H1 (cell line): ENCODE measurements around the gene ZNF683. TPM values are rescaled to one million over a fixed set of nuclear protein-coding genes. Genes with fewer than 3 reads are reported as not detected.
"Not testable (repeated sequence)": the region's sequence is repeated elsewhere in the genome, so short reads cannot be mapped to it uniquely, and the experiment has no call there.

ENCODE experiments used
- CTCF ChIA-PET: fragments of 300-600 bp; sonication (Branson Sonifier 250); formaldehyde crosslinking; loops from one replicate; lab custom pipeline; 2021; ENCODE audit not compliant: partially characterized antibody; lab: Charles Lee
- POLR2A ChIA-PET: fragments of 300-600 bp; sonication (Branson Sonifier 250); formaldehyde crosslinking; loops from one replicate; lab custom pipeline; 2021; ENCODE audit warnings: inconsistent platforms; ENCODE audit not compliant: partially characterized antibody; lab: Charles Lee
- DNase-seq, 2 experiments: peaks; one replicate each; pipeline versions ENCODE4 v3.0.0 to v3.0.0-alpha.2; 2010 to 2022; ENCODE audit warnings: low spot score in 2 of 2, low read depth in 1 of 2, mixed read lengths in 1 of 2
- FAIRE-seq: peaks from 2 replicates; lab custom pipeline; 2011; peaks lifted over from hg19 to GRCh38; lab: Jason Lieb, UNC
- H2AFZ ChIP-seq: 2 replicates; pipeline ENCODE4 v1.8.1; 2012; ENCODE audit warnings: low read length, inconsistent platforms
- H2AK5ac ChIP-seq: 2 replicates; pipeline ENCODE4 v1.6.1; 2013; ENCODE audit warnings: low read depth, low read length
- H2BK120ac ChIP-seq: replicated peaks from 2 replicates; pipeline ENCODE3; 2013; ENCODE audit warnings: low read depth, low read length, inconsistent platforms
- H2BK12ac ChIP-seq: 2 replicates; pipeline ENCODE4 v1.6.1; 2013; ENCODE audit warnings: low read depth, low read length
- H2BK15ac ChIP-seq: 2 replicates; pipeline ENCODE4 v1.6.1; 2013; ENCODE audit warnings: low read length
- H2BK20ac ChIP-seq: 2 replicates; pipeline ENCODE4 v1.6.1; 2013; ENCODE audit warnings: low read length
- H2BK5ac ChIP-seq: 2 replicates; pipeline ENCODE4 v1.6.1; 2013; ENCODE audit warnings: low read depth, low read length
- H3K14ac ChIP-seq: 2 replicates; pipeline ENCODE4 v1.6.1; 2013; ENCODE audit warnings: inconsistent platforms; ENCODE audit not compliant: insufficient read length
- H3K18ac ChIP-seq: 2 replicates; pipeline ENCODE4 v1.6.1; 2013; ENCODE audit warnings: low read length; ENCODE audit errors: extremely low read depth
- H3K23ac ChIP-seq: 2 replicates; pipeline ENCODE4 v1.6.1; 2013; ENCODE audit warnings: inconsistent platforms; ENCODE audit not compliant: insufficient read length
- H3K23me2 ChIP-seq: 2 replicates; pipeline ENCODE4 v1.6.1; 2013; ENCODE audit warnings: low read depth, low read length
- H3K27ac ChIP-seq: 2 replicates; pipeline ENCODE4 v1.6.1; 2011; ENCODE audit warnings: low read depth, low read length, inconsistent platforms
- H3K27me3 ChIP-seq, 4 experiments: replicated peaks in 1 of 4; 1 replicate in 1 of 4; 2 replicates in 3 of 4; pipeline versions ENCODE4 v1.6.1 to v1.8.1; 2011 to 2013; ENCODE audit warnings: low read length in 3 of 4, mild to moderate bottlenecking in 3 of 4, inconsistent platforms in 2 of 4, mixed read lengths in 2 of 4, moderate library complexity in 1 of 4; ENCODE audit not compliant: control insufficient read depth in 3 of 4, insufficient read depth in 3 of 4; ENCODE audit errors: extremely low read depth in 1 of 4
- H3K36me3 ChIP-seq, 4 experiments: 2 replicates each; pipeline versions ENCODE4 v1.6.1 to v1.8.1; 2011 to 2013; ENCODE audit warnings: mild to moderate bottlenecking in 4 of 4, low read length in 3 of 4, moderate library complexity in 2 of 4, control low read depth in 1 of 4, inconsistent platforms in 1 of 4; ENCODE audit not compliant: insufficient read depth in 4 of 4, control insufficient read depth in 2 of 4
- H3K4ac ChIP-seq: replicated peaks from 2 replicates; pipeline ENCODE3; 2013; ENCODE audit warnings: low read length, low read depth, mixed read lengths, inconsistent platforms; ENCODE audit not compliant: insufficient read length
- H3K4me1 ChIP-seq, 4 experiments: replicated peaks in 1 of 4; 1 replicate in 1 of 4; 2 replicates in 3 of 4; pipeline versions ENCODE4 v1.6.1 to v1.8.1; 2011 to 2013; ENCODE audit warnings: low read length in 3 of 4, inconsistent platforms in 2 of 4, mixed read lengths in 1 of 4; ENCODE audit not compliant: insufficient read depth in 4 of 4, control insufficient read depth in 3 of 4
- H3K4me2 ChIP-seq, 2 experiments: 2 replicates each; pipeline versions ENCODE4 v1.6.1 to v1.8.1; 2011 to 2013; ENCODE audit warnings: low read depth in 2 of 2, low read length in 2 of 2, control low read depth in 1 of 2, inconsistent platforms in 1 of 2, mild to moderate bottlenecking in 1 of 2; ENCODE audit not compliant: insufficient read depth in 1 of 2
- H3K4me3 ChIP-seq, 4 experiments: fragments of 200-600, 300-600 bp in 1 of 4; sonication (generic), shearing (Covaris generic), sonication (Bioruptor Twin) in 1 of 4; 2 replicates each; pipeline versions ENCODE4 v1.5.1 to v1.8.1; 2011 to 2016; ENCODE audit warnings: low read length in 4 of 4, low read depth in 3 of 4, control low read depth in 2 of 4, inconsistent platforms in 2 of 4, mild to moderate bottlenecking in 2 of 4, mixed read lengths in 1 of 4, moderate library complexity in 1 of 4; ENCODE audit not compliant: insufficient read depth in 2 of 4; ENCODE audit errors: extremely low read depth in 1 of 4
- H3K56ac ChIP-seq: replicated peaks from 2 replicates; pipeline ENCODE3; 2013; ENCODE audit warnings: low read depth, mild to moderate bottlenecking, mixed read lengths, low read length, inconsistent platforms; ENCODE audit not compliant: insufficient read length
- H3K79me1 ChIP-seq: 2 replicates; pipeline ENCODE4 v1.6.1; 2013; ENCODE audit warnings: low read depth, low read length, control low read depth
- H3K79me2 ChIP-seq, 2 experiments: 2 replicates each; pipeline versions ENCODE4 v1.6.1 to v1.8.1; 2012 to 2013; ENCODE audit warnings: low read length in 2 of 2, mild to moderate bottlenecking in 2 of 2, inconsistent platforms in 1 of 2; ENCODE audit not compliant: insufficient read depth in 2 of 2, control insufficient read depth in 1 of 2
- H3K9ac ChIP-seq, 4 experiments: replicated peaks in 1 of 4; 1 replicate in 1 of 4; 2 replicates in 3 of 4; pipeline versions ENCODE4 v1.6.1 to v1.8.1; 2011 to 2013; ENCODE audit warnings: low read depth in 3 of 4, low read length in 3 of 4, control low read depth in 2 of 4, mild to moderate bottlenecking in 2 of 4, moderate library complexity in 2 of 4, inconsistent platforms in 1 of 4; ENCODE audit errors: extremely low read depth in 1 of 4
- H3K9me3 ChIP-seq, 2 experiments: 2 replicates each; pipeline versions ENCODE4 v1.6.1 to v1.8.1; 2012 to 2013; ENCODE audit warnings: mild to moderate bottlenecking in 2 of 2, moderate library complexity in 2 of 2, control low read depth in 1 of 2, inconsistent platforms in 1 of 2, low read depth in 1 of 2, low read length in 1 of 2, mixed read lengths in 1 of 2; ENCODE audit not compliant: insufficient read depth in 2 of 2
- H4K20me1 ChIP-seq, 2 experiments: replicated peaks in 1 of 2; 2 replicates each; pipeline versions ENCODE3 to v1.8.1; 2011 to 2013; ENCODE audit warnings: inconsistent platforms in 2 of 2, low read length in 2 of 2, mild to moderate bottlenecking in 1 of 2; ENCODE audit not compliant: insufficient read depth in 2 of 2, control insufficient read depth in 1 of 2
- H4K5ac ChIP-seq: 2 replicates; pipeline ENCODE4 v1.6.1; 2013; ENCODE audit warnings: low read length, low read depth, mixed read lengths, inconsistent platforms; ENCODE audit not compliant: insufficient read length
- H4K8ac ChIP-seq: 2 replicates; pipeline ENCODE4 v1.8.0; 2013; ENCODE audit warnings: mild to moderate bottlenecking, moderate library complexity, low read length, inconsistent platforms; ENCODE audit not compliant: insufficient read depth; ENCODE audit errors: extremely low read depth
- H4K91ac ChIP-seq: replicated peaks from 2 replicates; pipeline ENCODE3; 2013; ENCODE audit warnings: low read length, mixed read lengths, inconsistent platforms; ENCODE audit not compliant: insufficient read length
- BACH1 ChIP-seq: IDR thresholded peaks from 2 replicates; pipeline ENCODE4 v1.6.1; 2012; ENCODE audit warnings: low read length, improper control_type of control experiment
- CEBPB ChIP-seq: IDR thresholded peaks from 2 replicates; pipeline ENCODE4 v1.6.1; 2012; ENCODE audit warnings: low read depth, low read length
- EZH2 ChIP-seq: fragments of 200-600 bp; sonication (generic); IDR thresholded peaks from 2 replicates; pipeline ENCODE4 v1.7.1; 2012; ENCODE audit warnings: low read depth, mild to moderate bottlenecking, moderate library complexity, low read length, inconsistent platforms; ENCODE audit not compliant: severe bottlenecking
- PHF8 ChIP-seq: fragments of 200-600 bp; sonication (generic); conservative IDR thresholded peaks from 2 replicates; pipeline ENCODE4 v1.7.1; 2012; ENCODE audit warnings: low read depth, mild to moderate bottlenecking, inconsistent platforms, low read length, moderate library complexity
- POLR2A ChIP-seq, 2 experiments: IDR thresholded peaks; 1 replicate in 1 of 2; 2 replicates in 1 of 2; pipeline ENCODE4 v1.6.1; 2011; ENCODE audit warnings: low read depth in 2 of 2, low read length in 2 of 2, mild to moderate bottlenecking in 2 of 2; ENCODE audit errors: control extremely low read depth in 1 of 2
- POU5F1 ChIP-seq: IDR thresholded peaks from 2 replicates; pipeline ENCODE4 v1.6.1; 2011; ENCODE audit warnings: low read depth, mild to moderate bottlenecking, low read length, moderate library complexity
- SIN3A ChIP-seq, 2 experiments: IDR thresholded peaks in 1 of 2; conservative IDR thresholded peaks in 1 of 2; 2 replicates each; pipeline ENCODE4 v1.6.1; 2011 to 2012; ENCODE audit warnings: low read length in 2 of 2, improper control_type of control experiment in 1 of 2, low read depth in 1 of 2, mild to moderate bottlenecking in 1 of 2
- TAF1 ChIP-seq: IDR thresholded peaks from 2 replicates; pipeline ENCODE4 v1.6.1; 2011; ENCODE audit warnings: mild to moderate bottlenecking, low read depth, low read length
- TEAD4 ChIP-seq: IDR thresholded peaks from 2 replicates; pipeline ENCODE4 v1.6.1; 2012; ENCODE audit warnings: low read depth, low read length, inconsistent platforms, mixed read lengths
- WGBS, 2 experiments: shearing (Covaris generic) in 1 of 2; methylation state at CpG; one replicate each; pipeline versions ENCODE4 v1.1.6 to v1.1.7; 2013 to 2015; ENCODE audit warnings: low lambda C conversion rate in 2 of 2, mixed read lengths in 2 of 2, inconsistent platforms in 1 of 2, low coverage in 1 of 2, missing lambda C conversion rate in 1 of 2; ENCODE audit not compliant: insufficient replicate concordance in 2 of 2, insufficient coverage in 1 of 2, insufficient read length in 1 of 2; ENCODE audit errors: extremely low coverage in 1 of 2, missing lambda C conversion rate in 1 of 2; 5-methylcytosine and 5-hydroxymethylcytosine counted together
- polyA plus RNA-seq, 7 experiments: library from polyadenylated mRNA; depleted of rRNA in 3 of 7; stranded (reverse) in 5 of 7; unstranded in 2 of 7; fragments of >200 nt in 5 of 7; fragments of 200-250 nt in 2 of 7; gene quantifications; 1 replicate in 5 of 7; 2 replicates in 1 of 7; 4 replicates in 1 of 7; pipeline versions ENCODE4 v1.2.1 to v1.2.3, GENCODE V29; 2011 to 2013; ENCODE audit warnings: missing spikeins in 2 of 7, mixed read lengths in 2 of 7
- total RNA-seq: library from RNA; stranded (reverse); fragmentation: NEBNext Ultra II Directional; extraction: Animal tissue kit (Norgen Biotek cat#: 25700); gene quantifications from 2 replicates; pipeline ENCODE4 v1.2.1, GENCODE V29; 2021

Gene ZNF683
- total and polyA plus RNA-seq, 2 of the 8 experiments (the other 6 are each of a cell fraction or from before 2014, with no cell fraction given) = not detected

- TF ChIP-seq TAF1 = no peak
- peak; percentile 84; the same call in 1 of the 2 replicates for TF ChIP-seq CEBPB
- no peak for TF ChIP-seq EZH2
- 0 out of 4 replicates have a peak, but pooled peaks have one; percentile 1 to 55 for TF ChIP-seq SIN3A (conservative IDR thresholded peaks at IDR 0.05 in 1 of 2, IDR thresholded peaks at IDR 0.05 in 1 of 2; ENCODE audit: low read depth in 1 of 2, low read length in 2 of 2)
- TF ChIP-seq POU5F1 = no peak
- no peak for TF ChIP-seq TEAD4
- peak in 1 of 2 experiments; percentile 55; a peak in 1 of 3 replicates for TF ChIP-seq POLR2A (IDR thresholded peaks at IDR 0.05; ENCODE audit: control extremely low read depth in 1 of 2, low read depth in 2 of 2, low read length in 2 of 2)
- TF ChIP-seq PHF8 = 0 out of 2 replicates have a peak, but pooled peaks have one; percentile 50
- no peak for TF ChIP-seq BACH1
These were observed 36.6 kb downstream of the ZNF683 start (continued) for GRCh38 chr1:26335774-26336476.

- H2BK12ac ChIP-seq, DNase-seq, H3K23ac ChIP-seq, H3K79me2 ChIP-seq, H2BK120ac ChIP-seq, H3K18ac ChIP-seq, H3K9me3 ChIP-seq, H4K91ac ChIP-seq, H2AFZ ChIP-seq, H3K56ac ChIP-seq, H4K20me1 ChIP-seq, H3K4me3 ChIP-seq, H3K9ac ChIP-seq, H3K14ac ChIP-seq, H2AK5ac ChIP-seq, H4K8ac ChIP-seq, H2BK20ac ChIP-seq, H2BK15ac ChIP-seq, H3K27ac ChIP-seq, H4K5ac ChIP-seq, H3K79me1 ChIP-seq, H3K4ac ChIP-seq, H3K4me2 ChIP-seq, FAIRE-seq, H2BK5ac ChIP-seq, H3K23me2 ChIP-seq: not testable (repeated sequence)
- WGBS, 2 experiments = 94% methylated on average over 8 of the region's 8 CpGs; no CpG with 5 or more reads in 1 of the 2 experiments
- ChIA-PET CTCF (interaction anchor here (3.8 to 57.0 kb wide), 3 partner anchors 12 to 40 kb away, joined by 15 to 1530 read pairs (median 139); partner anchors contain the start of genes SH3BGRL3 and UBXN11), POLR2A (interaction anchor here (1.8 to 1.9 kb wide), 2 partner anchors 17 to 41 kb away, joined by 3 to 4 read pairs; no protein-coding TSS in a partner anchor)
- Histone ChIP-seq H3K27me3 (peaks cover 0 to 11% (median 5%) of the 10 kb centered on the region in 4 experiments; a peak in 5 of 7 replicates), H3K36me3 (peaks cover 2 to 12% (median 7%) of the 10 kb centered on the region in 4 experiments; a peak in 6 of 8 replicates), H3K4me1 (peaks cover 3 to 12% (median 6%) of the 10 kb centered on the region in 4 experiments)
These were observed 39.2 kb downstream of the ZNF683 start for GRCh38 chr1:26333312-26333711.
